Astrocyte of the spinal cord (primary cell): Measurements from ENCODE around the gene ACD.

ENCODE experiments used
- DNase-seq: peaks from one replicate; pipeline ENCODE4 v3.0.0; 2011; ENCODE audit warnings: low read depth, low spot score
- H3K4me3 ChIP-seq: 2 replicates; pipeline ENCODE4 v1.5.1; 2011; ENCODE audit warnings: low read depth, mild to moderate bottlenecking, low read length, moderate library complexity
- CTCF ChIP-seq: IDR thresholded peaks from 2 replicates; pipeline ENCODE4 v1.5.1; 2012; ENCODE audit warnings: low read depth, mild to moderate bottlenecking, low read length, inconsistent platforms
- in situ Hi-C: cut with HindIII; loops from 2 replicates; pipeline ENCODE4 v1.10.0; 2017; ENCODE audit warnings: low sequenced_read_pairs

Gene ACD

GRCh38 chr16:67676516-67676915, 16.5 kb upstream of the ACD start:
- in situ Hi-C loops, result no loop called here
- DNase-seq, result no peak

DNA sequence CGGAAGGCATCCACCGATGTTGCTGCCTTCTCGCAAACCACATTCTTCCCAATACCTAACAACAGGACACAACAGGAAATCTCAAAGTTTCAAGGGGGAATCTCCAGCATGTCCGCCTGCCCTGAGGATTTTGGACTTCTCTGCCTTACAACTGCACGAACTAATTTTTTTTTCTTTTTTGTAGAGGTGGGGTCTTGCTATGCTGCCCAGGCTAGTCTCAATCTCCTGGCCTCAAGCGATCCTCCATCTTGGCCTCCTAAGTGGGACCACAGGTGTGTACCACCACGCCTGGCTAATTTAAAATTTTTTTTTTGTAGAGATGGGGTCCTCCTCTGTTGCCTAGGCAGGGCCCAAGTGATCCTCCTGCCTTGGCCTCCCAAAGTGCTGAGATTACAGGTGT, 15.9 kb upstream of the ACD start:
- no peak overlapping the region for H3K4me3 ChIP-seq
- TF ChIP-seq CTCF, result no peak
- in situ Hi-C loops, result no loop called here
- DNase-seq, result no peak

More at GRCh38 chr16:67676516-67676915, 16.5 kb upstream of the ACD start:
- TF ChIP-seq CTCF, result no peak
- no peak overlapping the region for H3K4me3 ChIP-seq

DNA sequence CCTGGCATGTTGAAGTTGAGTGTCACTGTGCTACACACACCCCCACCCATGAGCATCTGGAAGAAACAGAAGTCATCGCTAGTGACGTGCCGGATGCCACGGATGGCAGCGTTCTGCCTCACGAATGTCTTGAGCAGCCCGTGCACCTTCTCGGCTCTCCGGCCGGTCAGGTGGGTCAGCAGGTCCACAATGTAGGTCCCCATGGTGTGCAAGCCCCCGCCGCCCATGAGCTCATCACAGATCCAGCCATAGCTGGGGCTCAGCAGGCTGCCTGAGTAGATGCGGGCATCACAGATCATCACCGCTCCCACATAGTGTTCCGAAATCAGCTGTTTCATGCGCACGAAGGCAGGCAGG, 15.5 kb upstream of the ACD start:
- TF ChIP-seq CTCF, result no peak
- in situ Hi-C loops, result no loop called here
- no peak for DNase-seq
- H3K4me3 ChIP-seq, result no peak overlapping the region

GRCh38 chr16:67674851-67675578, 15.0 kb upstream of the ACD start:
- in situ Hi-C loops, result no loop called here
- TF ChIP-seq CTCF, result no peak
- H3K4me3 ChIP-seq, result no peak overlapping the region
- DNase-seq, result no peak

DNA sequence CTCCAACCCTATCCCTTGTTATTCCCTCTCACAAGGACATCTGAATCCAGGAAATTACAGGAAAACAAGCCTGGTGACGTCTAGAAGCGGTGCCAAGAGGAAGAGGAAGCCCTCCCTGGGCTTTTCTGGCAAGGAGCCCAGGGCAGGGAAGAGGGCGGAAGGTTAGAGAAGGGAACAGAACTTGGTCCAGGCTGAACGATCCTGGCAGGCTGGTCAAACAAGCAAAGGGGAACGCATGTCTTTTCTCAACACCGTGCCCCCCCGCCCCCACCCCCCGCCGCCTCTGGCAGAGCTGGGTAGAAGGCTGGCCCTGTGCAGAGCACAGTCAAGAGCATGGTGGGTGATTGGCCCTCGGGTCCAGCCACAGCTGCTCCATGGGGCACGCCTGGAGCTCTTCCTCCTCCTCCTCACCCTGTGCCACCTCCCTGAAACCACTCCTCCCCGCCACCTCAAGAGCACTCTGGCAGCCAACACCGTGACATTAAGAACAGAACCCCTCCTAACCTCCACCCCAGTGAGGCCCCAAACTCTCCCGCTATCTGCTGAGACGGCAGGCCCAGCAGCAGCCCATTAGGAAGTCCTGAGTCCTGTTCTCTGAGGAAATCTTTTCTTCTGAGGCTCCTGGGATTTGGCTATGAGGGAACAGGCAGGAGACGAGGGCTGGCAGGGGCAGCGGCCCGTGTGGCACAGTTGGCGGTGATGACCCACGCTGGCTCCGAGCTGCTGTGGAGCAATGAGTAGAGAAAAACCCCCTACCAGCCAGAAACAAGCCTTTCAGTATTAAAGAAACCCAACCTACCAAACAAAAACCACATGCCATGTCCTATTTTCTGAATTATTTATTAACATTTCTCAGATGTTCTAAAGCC, 13.9 kb upstream of the ACD start:
- no peak overlapping the region for H3K4me3 ChIP-seq
- DNase-seq, result no peak
- in situ Hi-C loops, result no loop called here
- no peak for TF ChIP-seq CTCF

GRCh38 chr16:67672739-67673662, 12.9 kb upstream of the ACD start:
- TF ChIP-seq CTCF, result peak; percentile 83
- in situ Hi-C loops, result no loop called here
- no peak overlapping the region for H3K4me3 ChIP-seq
- peak; percentile 72 for DNase-seq
